Heart left ventricle (tissue), 13 donors: ENCODE measurements around the gene AMFR.

Source experiments
- CTCF ChIP-seq, 12 donors: fragments of 200-600 bp; sonication (generic) in 4 of 12; IDR thresholded peaks; one replicate each; pipeline versions ENCODE4 v1.5.0 to v1.8.0; 2018 to 2022; ENCODE audit warnings: antibody characterized with exemption in 12 of 12, mild to moderate bottlenecking in 5 of 12
- POLR2A ChIP-seq, 2 donors: fragments of 450-650 bp; IDR thresholded peaks; one replicate each; pipeline ENCODE4 v1.6.1; 2017; ENCODE audit warnings: antibody characterized with exemption in 2 of 2, mild to moderate bottlenecking in 2 of 2, moderate library complexity in 2 of 2
- donor health status: ischemic (EF 13 %, LVEDD 7.1; RV severe dilation, severe dysfunction).
- donor health status: DM: no; HTN: yes; CAD: no.
- donor health status: DM: no; HTN: no; CAD: no.
- donor health status: ischemic (EF 25% LVEDD 6.9; RV normal size, moderate dysfunction).
- donor health status: ischemic (EF 25% LVEDD 5.7; RV mildly dilated, moderate dysfunction).
- donor health status: ischemic (EF 35%, LVEDD 5.7; RV mildly dilated, moderate dysfunction).
- donor health status: nonischemic (EF 11% LVEDD 7.7; RV severe dilation, severe dysfunction).
- donor health status: DM: yes; HTN: yes; CAD: no.
- donor health status: PGD.
- donor health status: ischemic (EF 29% LVEDD 5.4; RV normal size, mild dysfunction).
- donor health status: nonischemic (EF 23%, LVEDD 6.1; RV moderate dilation, normal function).

GRCh38 chr16:56424404-56424764 is 961 bp downstream of the AMFR start:
- TF ChIP-seq CTCF (IDR thresholded peaks at IDR 0.05), result no peak
- no peak for TF ChIP-seq POLR2A (IDR thresholded peaks at IDR 0.05)
